Activated effector memory CD4-positive, alpha-beta T cell treated with Interleukin-2 at 50 U/mL for 16 hours (primary cell): ENCODE measurements around the gene HLX.

Experiments used
- DNase-seq: peaks from one replicate; pipeline ENCODE4 v3.0.0-alpha.2; 2020

HLX gene

DNA sequence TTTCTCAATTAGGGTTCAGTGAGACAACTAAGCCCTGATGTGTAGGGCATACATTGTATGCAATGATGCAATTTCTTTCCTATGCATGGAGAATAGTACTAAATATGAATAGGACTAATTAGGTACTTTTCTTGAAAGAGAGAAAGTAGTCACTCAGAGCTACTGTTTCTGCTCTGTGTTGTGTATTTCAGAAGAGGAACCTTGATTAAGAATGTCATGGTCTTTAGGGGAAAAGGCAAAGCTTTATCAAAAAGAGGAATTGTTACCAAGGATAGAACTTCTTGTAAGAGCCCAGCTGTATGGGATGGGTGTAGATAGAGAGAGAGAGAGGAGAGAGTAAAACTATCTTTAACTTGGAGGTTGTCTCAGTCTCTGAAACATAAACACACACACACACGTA is 49.1 kb downstream of the HLX start:
- DNase-seq: no peak

DNA sequence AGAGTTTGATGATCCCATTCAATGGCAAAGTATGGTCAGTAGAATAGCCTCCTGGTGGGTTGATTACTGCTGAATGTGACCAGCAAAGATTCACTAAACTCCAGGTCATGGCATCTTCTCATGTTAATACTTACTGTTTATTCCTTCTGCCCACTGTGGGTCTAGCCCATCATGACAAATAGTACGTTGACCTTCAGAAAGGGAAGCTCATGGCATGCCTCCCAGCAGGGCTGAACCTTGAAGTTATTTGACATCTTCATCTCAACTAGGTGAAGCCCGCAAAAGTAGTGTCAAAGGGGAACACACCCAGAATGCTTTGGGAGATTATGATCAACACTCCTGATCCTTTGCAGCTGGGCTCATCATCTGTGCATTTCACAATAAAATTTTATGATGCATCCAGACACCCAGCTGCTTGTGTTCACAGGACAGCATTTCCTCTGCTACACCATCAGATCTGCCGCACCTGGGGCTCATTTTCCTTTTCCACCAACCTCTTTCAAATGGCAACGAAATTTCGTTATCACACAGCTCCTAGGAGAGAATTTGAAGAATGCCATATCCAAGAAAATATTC is 49.6 kb downstream of the HLX start:
- no peak for DNase-seq

DNA sequence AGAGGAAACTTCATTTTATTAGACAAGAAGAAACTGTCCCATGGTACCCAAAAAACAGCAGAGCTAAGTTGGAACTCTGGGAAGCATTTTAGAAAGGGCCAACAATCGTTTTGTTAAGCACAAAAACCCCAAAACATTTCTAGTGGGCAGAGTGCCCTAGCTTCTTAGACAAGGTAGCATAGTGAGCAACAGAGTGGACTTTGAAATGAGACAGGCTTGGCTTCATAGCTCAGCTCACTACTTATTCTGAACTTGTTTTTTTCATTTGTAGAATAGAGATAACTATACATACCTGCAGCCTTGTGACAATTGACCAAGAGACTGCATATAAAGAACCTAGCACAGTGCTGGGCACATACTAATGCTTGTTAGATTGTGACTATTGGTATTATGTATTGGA is 50.1 kb downstream of the HLX start:
- no peak for DNase-seq
